GM19025 (cell line): ENCODE data around the gene NCAM1.

ENCODE experiments used
- ATAC-seq: cut with Tn5 transposase; IDR thresholded peaks from one replicate; pipeline ENCODE4 v1.9.1; 2021; ENCODE audit warnings: mild to moderate bottlenecking, low read depth, moderate library complexity; ENCODE audit not compliant: unreplicated experiment

NCAM1 gene

GRCh38 chr11:113082341-113082955 is 121.2 kb downstream of the NCAM1 start:
- no peak for ATAC-seq

- ATAC-seq, result no peak
These were observed 122.4 kb downstream of the NCAM1 start for GRCh38 chr11:113083571-113083970.

- no peak for ATAC-seq
These were observed 123.1 kb downstream of the NCAM1 start for GRCh38 chr11:113084297-113084696.

GRCh38 chr11:113085446-113085845 is 124.2 kb downstream of the NCAM1 start:
- ATAC-seq, result no peak

- no peak for ATAC-seq
These were observed 126.5 kb downstream of the NCAM1 start for GRCh38 chr11:113087706-113088105.

GRCh38 chr11:113090716-113091480 is 129.7 kb downstream of the NCAM1 start:
- no peak for ATAC-seq

- ATAC-seq, result no peak
These were observed 130.2 kb downstream of the NCAM1 start for GRCh38 chr11:113091481-113091780.

- no peak for ATAC-seq
These were observed 135.4 kb downstream of the NCAM1 start for GRCh38 chr11:113096648-113097047.

GRCh38 chr11:113103932-113104690 is 142.9 kb downstream of the NCAM1 start:
- no peak for ATAC-seq

GRCh38 chr11:113104691-113105251 is 143.6 kb downstream of the NCAM1 start:
- ATAC-seq, result no peak

- ATAC-seq, result no peak
These were observed 144.4 kb downstream of the NCAM1 start for GRCh38 chr11:113105592-113105991.

GRCh38 chr11:113106507-113106906 is 145.3 kb downstream of the NCAM1 start:
- ATAC-seq, result no peak

GRCh38 chr11:113110046-113110445 is 148.8 kb downstream of the NCAM1 start:
- no peak for ATAC-seq

- ATAC-seq, result no peak
These were observed 149.9 kb downstream of the NCAM1 start for GRCh38 chr11:113111156-113111555.

GRCh38 chr11:113112307-113112706 is 151.1 kb downstream of the NCAM1 start:
- no peak for ATAC-seq

GRCh38 chr11:113113801-113114704 is 152.8 kb downstream of the NCAM1 start:
- ATAC-seq, result no peak

GRCh38 chr11:113114705-113115027 is 153.4 kb downstream of the NCAM1 start:
- ATAC-seq, result no peak

- no peak for ATAC-seq
These were observed 156.9 kb downstream of the NCAM1 start for GRCh38 chr11:113118104-113118503.

- ATAC-seq, result no peak
These were observed 157.9 kb downstream of the NCAM1 start for GRCh38 chr11:113119074-113119473.

- no peak for ATAC-seq
These were observed 158.9 kb downstream of the NCAM1 start for GRCh38 chr11:113119966-113120736.
